GM23338 (cell line): Measurements from ENCODE around the gene PTPN18. TPM values are rescaled to one million over a fixed set of nuclear protein-coding genes. Genes with fewer than 3 reads are reported as not detected.
A peak's percentile ranks its signal among the peaks of the same experiment; 100 is the strongest.

Source experiments
- ATAC-seq: fragments of 200-7000 bp; cut with Tn5 transposase; 3 replicates; pipeline ENCODE4 v1.9.1; 2020
- DNase-seq: peaks from one replicate; pipeline ENCODE4 v3.0.0-alpha.2; 2015; ENCODE audit warnings: low spot score
- H2AFZ ChIP-seq: fragments of 200-600 bp; sonication (generic); 2 replicates; pipeline ENCODE4 v1.8.0; 2016; ENCODE audit warnings: antibody characterized with exemption, mild to moderate bottlenecking, moderate library complexity
- H3F3A ChIP-seq: fragments of 200-600 bp; sonication (generic); replicated peaks from 2 replicates; pipeline ENCODE4 v1.8.0; 2017; ENCODE audit warnings: antibody characterized with exemption, mixed run types, low read depth
- H3K27ac ChIP-seq: fragments of 200-600 bp; sonication (generic); 2 replicates; pipeline ENCODE4 v1.6.1; 2016; ENCODE audit warnings: low read depth
- H3K27me3 ChIP-seq: fragments of 200-600 bp; sonication (generic); 2 replicates; pipeline ENCODE4 v1.8.0; 2016; ENCODE audit warnings: mild to moderate bottlenecking, mixed run types, moderate library complexity; ENCODE audit not compliant: insufficient read depth
- H3K36me3 ChIP-seq: fragments of 200-600 bp; sonication (generic); 2 replicates; pipeline ENCODE4 v1.8.0; 2016; ENCODE audit warnings: mild to moderate bottlenecking; ENCODE audit not compliant: insufficient read depth
- H3K4me1 ChIP-seq: fragments of 200-600 bp; sonication (generic); 2 replicates; pipeline ENCODE4 v1.8.0; 2016; ENCODE audit warnings: mild to moderate bottlenecking, moderate library complexity; ENCODE audit not compliant: insufficient read depth
- H3K4me2 ChIP-seq: fragments of 200-600 bp; sonication (generic); 2 replicates; pipeline ENCODE4 v1.7.1; 2017; ENCODE audit warnings: mixed run types
- H3K4me3 ChIP-seq: fragments of 200-600 bp; sonication (generic); 2 replicates; pipeline ENCODE4 v1.6.1; 2016; ENCODE audit warnings: mixed run types
- H3K79me2 ChIP-seq: fragments of 200-600 bp; sonication (generic); replicated peaks from 2 replicates; pipeline ENCODE4 v1.8.0; 2017; ENCODE audit warnings: mild to moderate bottlenecking; ENCODE audit not compliant: insufficient read depth
- H3K9me2 ChIP-seq: fragments of 200-600 bp; sonication (generic); 2 replicates; pipeline ENCODE4 v1.8.0; 2017; ENCODE audit not compliant: insufficient read depth
- H4K20me1 ChIP-seq: fragments of 200-600 bp; sonication (generic); replicated peaks from 2 replicates; pipeline ENCODE4 v1.8.0; 2017; ENCODE audit warnings: mild to moderate bottlenecking; ENCODE audit not compliant: insufficient read depth
- H3K27ac Mint-ChIP-seq: 2 replicates; pipeline ENCODE4 v1.8.0; 2020; ENCODE audit warnings: inconsistent platforms, mild to moderate bottlenecking, moderate library complexity, mixed read lengths
- H3K27me3 Mint-ChIP-seq: 3 replicates; pipeline ENCODE4 v1.8.0; 2022; ENCODE audit warnings: low read depth, mild to moderate bottlenecking, moderate library complexity, mixed read lengths, inconsistent platforms; ENCODE audit not compliant: insufficient read depth, poor library complexity
- H3K36me3 Mint-ChIP-seq: 3 replicates; pipeline ENCODE4 v1.8.0; 2021; ENCODE audit warnings: low read depth, mild to moderate bottlenecking, inconsistent platforms, moderate library complexity, mixed read lengths
- H3K4me1 Mint-ChIP-seq: 3 replicates; pipeline ENCODE4 v1.8.0; 2020; ENCODE audit warnings: mild to moderate bottlenecking, inconsistent platforms, mixed read lengths
- H3K4me3 Mint-ChIP-seq: 3 replicates; pipeline ENCODE4 v1.8.0; 2021; ENCODE audit warnings: moderate library complexity, mild to moderate bottlenecking, inconsistent platforms, mixed read lengths
- H3K9me3 Mint-ChIP-seq: 3 replicates; pipeline ENCODE4 v1.8.0; 2020; ENCODE audit warnings: moderate library complexity, mild to moderate bottlenecking, inconsistent platforms, mixed read lengths
- CREB1 ChIP-seq: fragments of 250-450 bp; sonication (Bioruptor Pico); IDR thresholded peaks from 2 replicates; pipeline ENCODE4 v1.5.0; 2020; ENCODE audit warnings: low read depth, mild to moderate bottlenecking, moderate library complexity
- ETS1 ChIP-seq: IDR thresholded peaks from 2 replicates; pipeline ENCODE4 v1.6.1; 2016; ENCODE audit warnings: antibody characterized with exemption
- EZH2 ChIP-seq: fragments of 200-600 bp; sonication (generic); IDR thresholded peaks from one replicate; pipeline ENCODE4 v1.8.0; 2017; ENCODE audit warnings: antibody characterized with exemption, mild to moderate bottlenecking, low read depth; ENCODE audit not compliant: unreplicated experiment
- EZH2phosphoT487 ChIP-seq: fragments of 200-600 bp; sonication (generic); IDR thresholded peaks from one replicate; pipeline ENCODE4 v1.8.1; 2018; ENCODE audit warnings: antibody characterized with exemption; ENCODE audit not compliant: unreplicated experiment
- JUNB ChIP-seq: IDR thresholded peaks from one replicate; pipeline ENCODE4 v1.6.1; 2016; ENCODE audit warnings: antibody characterized with exemption; ENCODE audit not compliant: unreplicated experiment
- NANOG ChIP-seq: IDR thresholded peaks from 2 replicates; pipeline ENCODE4 v1.6.1; 2016; ENCODE audit warnings: antibody characterized with exemption, borderline replicate concordance
- STAT1 ChIP-seq: IDR thresholded peaks from one replicate; pipeline ENCODE4 v1.6.1; 2016; ENCODE audit warnings: antibody characterized with exemption; ENCODE audit not compliant: unreplicated experiment
- ZNF114 ChIP-seq: fragments of 250-450 bp; sonication (Bioruptor Pico); IDR thresholded peaks from 2 replicates; pipeline ENCODE4 v1.5.0; 2020; ENCODE audit warnings: mild to moderate bottlenecking, moderate library complexity
- ZNF331 ChIP-seq: fragments of 250-450 bp; sonication (Bioruptor Pico); IDR thresholded peaks from 2 replicates; pipeline ENCODE4 v1.5.0; 2020; ENCODE audit warnings: low read depth, mild to moderate bottlenecking, moderate library complexity
- polyA plus RNA-seq: library from polyadenylated mRNA; unstranded; fragments of >200 nt; fragmentation: Nextera tagmentation; extraction: Ambion mirVana; gene quantifications from 2 replicates; pipeline ENCODE4 v1.2.1, GENCODE V29; 2016
- total RNA-seq: library from RNA; depleted of rRNA; stranded (reverse); fragments of >200 nt; shearing (Covaris generic); gene quantifications from 2 replicates; pipeline ENCODE4 v1.2.3, GENCODE V29; 2014
- TF ChIP-seq, protein P1 (sequence below), 2 experiments: fragments of 200-600 bp in 1 of 2; sonication (generic) in 1 of 2; conservative IDR thresholded peaks; 2 replicates each; pipeline versions ENCODE4 v1.5.1 to v1.6.1; 2016 to 2017; ENCODE audit warnings: antibody characterized with exemption in 2 of 2, low read depth in 2 of 2, mild to moderate bottlenecking in 2 of 2, moderate library complexity in 1 of 2
- TF ChIP-seq, protein P2 (sequence below): IDR thresholded peaks from one replicate; pipeline ENCODE4 v1.6.1; 2018; ENCODE audit warnings: antibody characterized with exemption; ENCODE audit not compliant: unreplicated experiment
- TF ChIP-seq, protein P3 (sequence below): fragments of 250-450 bp; sonication (Bioruptor Pico); IDR thresholded peaks from 2 replicates; pipeline ENCODE4 v1.5.0; 2020; ENCODE audit warnings: mild to moderate bottlenecking, moderate library complexity

Gene PTPN18
- total and polyA plus RNA-seq, 2 experiments from 2014 or later, result 10.1 to 10.9 TPM

DNA sequence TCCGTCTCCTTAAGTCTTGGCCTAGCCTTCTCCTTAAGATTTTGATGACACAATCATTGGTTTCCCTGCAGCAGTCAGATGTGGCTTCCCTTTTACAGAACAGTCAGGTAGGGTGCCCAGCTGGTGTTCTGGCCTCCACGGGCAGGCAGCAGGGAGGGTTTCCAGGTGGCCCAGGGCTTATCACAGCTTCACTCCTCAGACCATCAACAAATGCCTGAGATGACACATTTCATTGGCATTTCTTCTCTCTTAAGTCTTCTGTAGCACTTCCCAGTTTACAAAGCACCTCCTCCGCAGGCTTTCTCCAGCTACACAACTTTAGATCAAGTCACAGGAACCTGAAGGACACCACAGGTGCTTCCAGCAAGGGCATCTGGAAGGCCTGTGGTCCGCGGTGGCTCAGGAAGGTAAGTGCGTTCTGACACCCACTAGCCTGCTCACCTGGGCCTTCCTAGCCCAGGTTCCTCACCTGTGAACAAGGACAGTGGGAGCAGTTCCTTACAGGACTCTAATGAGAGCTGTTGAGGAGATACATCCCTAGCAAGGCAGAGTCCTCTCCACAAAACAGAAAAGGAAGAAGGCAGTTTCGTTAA is 37.6 kb downstream of the PTPN18 start:
- Histone ChIP-seq H3K4me3 (no peak overlapping the region), H4K20me1 (no peaks in the 10 kb centered on the region), H3K4me2 (no peak overlapping the region), H3K79me2 (no peaks in the 10 kb centered on the region), H3K27me3 (peaks cover 17% of the 10 kb centered on the region), H3K27ac (no peak overlapping the region), H3K36me3 (no peaks in the 10 kb centered on the region), H2AFZ (peak overlapping the region; percentile 32; the same call in 1 of the 2 replicates), H3K4me1 (peaks cover 7% of the 10 kb centered on the region; the same call in 1 of the 2 replicates), H3F3A (no peaks in the 10 kb centered on the region), H3K9me2 (no peaks in the 10 kb centered on the region)
- no peak for ATAC-seq
- DNase-seq, result no peak
- Mint-ChIP-seq H3K36me3 (no peaks in the 10 kb centered on the region), H3K4me3 (no peak overlapping the region), H3K9me3 (no peaks in the 10 kb centered on the region), H3K27me3 (peaks cover 8% of the 10 kb centered on the region), H3K27ac (no peak overlapping the region), H3K4me1 (peaks cover 12% of the 10 kb centered on the region)
- TF ChIP-seq, protein P1, sequence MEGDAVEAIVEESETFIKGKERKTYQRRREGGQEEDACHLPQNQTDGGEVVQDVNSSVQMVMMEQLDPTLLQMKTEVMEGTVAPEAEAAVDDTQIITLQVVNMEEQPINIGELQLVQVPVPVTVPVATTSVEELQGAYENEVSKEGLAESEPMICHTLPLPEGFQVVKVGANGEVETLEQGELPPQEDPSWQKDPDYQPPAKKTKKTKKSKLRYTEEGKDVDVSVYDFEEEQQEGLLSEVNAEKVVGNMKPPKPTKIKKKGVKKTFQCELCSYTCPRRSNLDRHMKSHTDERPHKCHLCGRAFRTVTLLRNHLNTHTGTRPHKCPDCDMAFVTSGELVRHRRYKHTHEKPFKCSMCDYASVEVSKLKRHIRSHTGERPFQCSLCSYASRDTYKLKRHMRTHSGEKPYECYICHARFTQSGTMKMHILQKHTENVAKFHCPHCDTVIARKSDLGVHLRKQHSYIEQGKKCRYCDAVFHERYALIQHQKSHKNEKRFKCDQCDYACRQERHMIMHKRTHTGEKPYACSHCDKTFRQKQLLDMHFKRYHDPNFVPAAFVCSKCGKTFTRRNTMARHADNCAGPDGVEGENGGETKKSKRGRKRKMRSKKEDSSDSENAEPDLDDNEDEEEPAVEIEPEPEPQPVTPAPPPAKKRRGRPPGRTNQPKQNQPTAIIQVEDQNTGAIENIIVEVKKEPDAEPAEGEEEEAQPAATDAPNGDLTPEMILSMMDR (conservative IDR thresholded peaks at IDR 0.05; ENCODE audit: low read depth in 2 of 2), result no peak
- TF ChIP-seq, protein P2, sequence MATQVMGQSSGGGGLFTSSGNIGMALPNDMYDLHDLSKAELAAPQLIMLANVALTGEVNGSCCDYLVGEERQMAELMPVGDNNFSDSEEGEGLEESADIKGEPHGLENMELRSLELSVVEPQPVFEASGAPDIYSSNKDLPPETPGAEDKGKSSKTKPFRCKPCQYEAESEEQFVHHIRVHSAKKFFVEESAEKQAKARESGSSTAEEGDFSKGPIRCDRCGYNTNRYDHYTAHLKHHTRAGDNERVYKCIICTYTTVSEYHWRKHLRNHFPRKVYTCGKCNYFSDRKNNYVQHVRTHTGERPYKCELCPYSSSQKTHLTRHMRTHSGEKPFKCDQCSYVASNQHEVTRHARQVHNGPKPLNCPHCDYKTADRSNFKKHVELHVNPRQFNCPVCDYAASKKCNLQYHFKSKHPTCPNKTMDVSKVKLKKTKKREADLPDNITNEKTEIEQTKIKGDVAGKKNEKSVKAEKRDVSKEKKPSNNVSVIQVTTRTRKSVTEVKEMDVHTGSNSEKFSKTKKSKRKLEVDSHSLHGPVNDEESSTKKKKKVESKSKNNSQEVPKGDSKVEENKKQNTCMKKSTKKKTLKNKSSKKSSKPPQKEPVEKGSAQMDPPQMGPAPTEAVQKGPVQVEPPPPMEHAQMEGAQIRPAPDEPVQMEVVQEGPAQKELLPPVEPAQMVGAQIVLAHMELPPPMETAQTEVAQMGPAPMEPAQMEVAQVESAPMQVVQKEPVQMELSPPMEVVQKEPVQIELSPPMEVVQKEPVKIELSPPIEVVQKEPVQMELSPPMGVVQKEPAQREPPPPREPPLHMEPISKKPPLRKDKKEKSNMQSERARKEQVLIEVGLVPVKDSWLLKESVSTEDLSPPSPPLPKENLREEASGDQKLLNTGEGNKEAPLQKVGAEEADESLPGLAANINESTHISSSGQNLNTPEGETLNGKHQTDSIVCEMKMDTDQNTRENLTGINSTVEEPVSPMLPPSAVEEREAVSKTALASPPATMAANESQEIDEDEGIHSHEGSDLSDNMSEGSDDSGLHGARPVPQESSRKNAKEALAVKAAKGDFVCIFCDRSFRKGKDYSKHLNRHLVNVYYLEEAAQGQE, result no peak
- TF ChIP-seq ZNF114 (CRISPR knock-in tag) (no peak), ETS1 (no peak), ZNF331 (CRISPR knock-in tag) (no peak), EZH2phosphoT487 (no peak), STAT1 (no peak), EZH2 (no peak), JUNB (no peak), NANOG (no peak), CREB1 (CRISPR knock-in tag) (no peak)
- TF ChIP-seq, protein P3, sequence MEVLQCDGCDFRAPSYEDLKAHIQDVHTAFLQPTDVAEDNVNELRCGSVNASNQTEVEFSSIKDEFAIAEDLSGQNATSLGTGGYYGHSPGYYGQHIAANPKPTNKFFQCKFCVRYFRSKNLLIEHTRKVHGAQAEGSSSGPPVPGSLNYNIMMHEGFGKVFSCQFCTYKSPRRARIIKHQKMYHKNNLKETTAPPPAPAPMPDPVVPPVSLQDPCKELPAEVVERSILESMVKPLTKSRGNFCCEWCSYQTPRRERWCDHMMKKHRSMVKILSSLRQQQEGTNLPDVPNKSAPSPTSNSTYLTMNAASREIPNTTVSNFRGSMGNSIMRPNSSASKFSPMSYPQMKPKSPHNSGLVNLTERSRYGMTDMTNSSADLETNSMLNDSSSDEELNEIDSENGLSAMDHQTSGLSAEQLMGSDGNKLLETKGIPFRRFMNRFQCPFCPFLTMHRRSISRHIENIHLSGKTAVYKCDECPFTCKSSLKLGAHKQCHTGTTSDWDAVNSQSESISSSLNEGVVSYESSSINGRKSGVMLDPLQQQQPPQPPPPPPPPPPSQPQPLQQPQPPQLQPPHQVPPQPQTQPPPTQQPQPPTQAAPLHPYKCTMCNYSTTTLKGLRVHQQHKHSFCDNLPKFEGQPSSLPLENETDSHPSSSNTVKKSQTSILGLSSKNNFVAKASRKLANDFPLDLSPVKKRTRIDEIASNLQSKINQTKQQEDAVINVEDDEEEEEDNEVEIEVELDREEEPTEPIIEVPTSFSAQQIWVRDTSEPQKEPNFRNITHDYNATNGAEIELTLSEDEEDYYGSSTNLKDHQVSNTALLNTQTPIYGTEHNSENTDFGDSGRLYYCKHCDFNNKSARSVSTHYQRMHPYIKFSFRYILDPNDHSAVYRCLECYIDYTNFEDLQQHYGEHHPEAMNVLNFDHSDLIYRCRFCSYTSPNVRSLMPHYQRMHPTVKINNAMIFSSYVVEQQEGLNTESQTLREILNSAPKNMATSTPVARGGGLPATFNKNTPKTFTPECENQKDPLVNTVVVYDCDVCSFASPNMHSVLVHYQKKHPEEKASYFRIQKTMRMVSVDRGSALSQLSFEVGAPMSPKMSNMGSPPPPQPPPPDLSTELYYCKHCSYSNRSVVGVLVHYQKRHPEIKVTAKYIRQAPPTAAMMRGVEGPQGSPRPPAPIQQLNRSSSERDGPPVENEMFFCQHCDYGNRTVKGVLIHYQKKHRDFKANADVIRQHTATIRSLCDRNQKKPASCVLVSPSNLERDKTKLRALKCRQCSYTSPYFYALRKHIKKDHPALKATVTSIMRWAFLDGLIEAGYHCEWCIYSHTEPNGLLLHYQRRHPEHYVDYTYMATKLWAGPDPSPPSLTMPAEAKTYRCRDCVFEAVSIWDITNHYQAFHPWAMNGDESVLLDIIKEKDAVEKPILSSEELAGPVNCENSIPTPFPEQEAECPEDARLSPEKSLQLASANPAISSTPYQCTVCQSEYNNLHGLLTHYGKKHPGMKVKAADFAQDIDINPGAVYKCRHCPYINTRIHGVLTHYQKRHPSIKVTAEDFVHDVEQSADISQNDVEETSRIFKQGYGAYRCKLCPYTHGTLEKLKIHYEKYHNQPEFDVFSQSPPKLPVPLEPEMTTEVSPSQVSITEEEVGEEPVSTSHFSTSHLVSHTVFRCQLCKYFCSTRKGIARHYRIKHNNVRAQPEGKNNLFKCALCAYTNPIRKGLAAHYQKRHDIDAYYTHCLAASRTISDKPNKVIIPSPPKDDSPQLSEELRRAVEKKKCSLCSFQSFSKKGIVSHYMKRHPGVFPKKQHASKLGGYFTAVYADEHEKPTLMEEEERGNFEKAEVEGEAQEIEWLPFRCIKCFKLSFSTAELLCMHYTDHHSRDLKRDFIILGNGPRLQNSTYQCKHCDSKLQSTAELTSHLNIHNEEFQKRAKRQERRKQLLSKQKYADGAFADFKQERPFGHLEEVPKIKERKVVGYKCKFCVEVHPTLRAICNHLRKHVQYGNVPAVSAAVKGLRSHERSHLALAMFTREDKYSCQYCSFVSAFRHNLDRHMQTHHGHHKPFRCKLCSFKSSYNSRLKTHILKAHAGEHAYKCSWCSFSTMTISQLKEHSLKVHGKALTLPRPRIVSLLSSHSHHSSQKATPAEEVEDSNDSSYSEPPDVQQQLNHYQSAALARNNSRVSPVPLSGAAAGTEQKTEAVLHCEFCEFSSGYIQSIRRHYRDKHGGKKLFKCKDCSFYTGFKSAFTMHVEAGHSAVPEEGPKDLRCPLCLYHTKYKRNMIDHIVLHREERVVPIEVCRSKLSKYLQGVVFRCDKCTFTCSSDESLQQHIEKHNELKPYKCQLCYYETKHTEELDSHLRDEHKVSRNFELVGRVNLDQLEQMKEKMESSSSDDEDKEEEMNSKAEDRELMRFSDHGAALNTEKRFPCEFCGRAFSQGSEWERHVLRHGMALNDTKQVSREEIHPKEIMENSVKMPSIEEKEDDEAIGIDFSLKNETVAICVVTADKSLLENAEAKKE (CRISPR knock-in tag), result no peak
